Cardiac muscle cell (in vitro differentiated cells and primary cell): ENCODE measurements around the gene APOL6. TPM values are rescaled to one million over a fixed set of nuclear protein-coding genes. Genes with fewer than 3 reads are reported as not detected.
"Not testable (repeated sequence)": the region's sequence is repeated elsewhere in the genome, so short reads cannot be mapped to it uniquely, and the experiment has no call there.

ENCODE experiments used
- DNase-seq, 2 donors: peaks; one replicate each; pipeline versions ENCODE4 v3.0.0 to v3.0.0-alpha.2; 2010 to 2017; ENCODE audit warnings: low read depth in 1 of 2, low spot score in 1 of 2
- H3K27ac ChIP-seq: fragments of 200-600 bp; sonication (generic); 2 replicates; pipeline ENCODE4 v1.5.1; 2016
- H3K27me3 ChIP-seq: fragments of 200-600 bp; sonication (generic); 2 replicates; pipeline ENCODE4 v1.6.0; 2016; ENCODE audit warnings: control low read depth
- H3K36me3 ChIP-seq: fragments of 200-600 bp; sonication (generic); 2 replicates; pipeline ENCODE4 v1.5.1; 2016; ENCODE audit warnings: control low read depth
- H3K4me1 ChIP-seq: fragments of 200-600 bp; sonication (generic); 2 replicates; pipeline ENCODE4 v1.8.1; 2017; ENCODE audit warnings: low read depth, mild to moderate bottlenecking, mixed run types
- H3K4me3 ChIP-seq: fragments of 200-600 bp; sonication (generic); 2 replicates; pipeline ENCODE4 v1.5.1; 2016; ENCODE audit warnings: mild to moderate bottlenecking
- H3K9me3 ChIP-seq: fragments of 200-600 bp; sonication (generic); 2 replicates; pipeline ENCODE4 v1.5.1; 2017; ENCODE audit warnings: low read depth, mild to moderate bottlenecking, control low read depth
- CTCF ChIP-seq: IDR thresholded peaks from 2 replicates; pipeline ENCODE4 v1.5.1; 2012; ENCODE audit warnings: low read depth, mild to moderate bottlenecking, low read length
- polyA plus RNA-seq: library from polyadenylated mRNA; unstranded; fragments of >200 nt; fragmentation: Nextera tagmentation; extraction: Ambion mirVana; gene quantifications from 2 replicates; pipeline ENCODE4 v1.2.1, GENCODE V29; 2016
- total RNA-seq: library from RNA; depleted of rRNA; stranded (reverse); fragments of >200 nt; gene quantifications from 2 replicates; pipeline ENCODE4 v1.2.3, GENCODE V29; 2016

APOL6 gene
- total and polyA plus RNA-seq, 2 experiments from 2014 or later, result 0.07 TPM; not detected in 1

DNA sequence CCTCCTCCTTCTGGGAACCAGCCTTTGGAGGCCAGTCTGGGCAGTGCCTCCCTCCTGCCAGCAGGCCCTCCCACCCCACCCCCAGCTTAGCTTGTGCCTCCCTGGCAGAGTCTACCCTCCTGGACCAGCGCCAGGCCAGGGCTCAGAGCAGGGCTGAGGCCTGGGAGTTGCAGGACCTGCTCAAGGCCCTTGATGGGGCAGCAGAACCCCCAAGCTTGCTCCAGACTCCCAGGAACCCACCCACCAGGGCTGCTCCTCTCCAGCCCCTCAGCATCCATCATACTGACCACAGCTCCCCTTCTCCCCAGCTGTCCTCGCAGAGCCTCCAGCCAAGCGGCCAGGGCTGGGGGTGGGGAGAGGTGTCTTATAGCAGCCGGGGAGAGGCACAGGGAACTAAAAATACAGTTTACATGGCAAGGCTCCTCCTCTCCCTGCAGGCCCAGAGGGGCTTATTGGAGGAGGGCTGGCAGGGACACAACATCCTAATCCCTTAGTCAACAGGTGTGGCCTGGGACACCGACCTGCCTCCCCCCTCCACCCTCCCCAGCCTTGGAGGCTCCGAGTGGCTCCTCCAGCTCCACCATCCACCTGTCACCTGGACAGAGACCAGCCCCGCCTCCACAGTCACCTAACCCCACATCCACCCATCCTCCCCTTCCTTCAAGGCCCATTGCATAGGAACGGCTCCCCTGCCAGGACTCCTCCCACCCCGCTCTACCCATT, 25.9 kb upstream of the APOL6 start:
- H3K4me1 ChIP-seq, result peaks cover 45% of the 10 kb centered on the region
- H3K9me3 ChIP-seq, result no peaks in the 10 kb centered on the region
- no peaks in the 10 kb centered on the region for H3K36me3 ChIP-seq
- peak overlapping the region; percentile 15 for H3K4me3 ChIP-seq
- TF ChIP-seq CTCF, result no peak
- peak in 1 of 2 donors; percentile 89 for DNase-seq
- H3K27ac ChIP-seq, result peak overlapping the region; percentile 94
- no peaks in the 10 kb centered on the region for H3K27me3 ChIP-seq

DNA sequence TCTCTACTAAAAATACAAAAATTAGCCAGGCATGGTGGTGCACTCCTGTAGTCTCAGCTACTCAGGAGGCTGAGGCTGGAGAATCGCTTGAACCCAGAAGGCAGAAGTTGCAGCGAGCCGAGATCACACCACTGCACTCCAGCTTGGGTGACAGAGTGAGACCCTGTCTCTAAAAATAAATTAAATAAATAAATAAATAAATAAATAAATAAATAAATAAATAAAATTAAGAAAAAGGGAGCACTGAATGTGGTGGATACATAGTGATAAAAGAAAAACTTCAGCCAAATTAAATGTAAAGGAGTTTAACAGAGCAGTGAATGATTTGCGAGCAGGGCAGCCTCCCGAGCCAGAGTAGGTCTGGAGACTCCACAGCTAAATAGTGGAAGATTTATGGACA, 24.4 kb upstream of the APOL6 start:
- not testable (repeated sequence) for H3K27me3 ChIP-seq, H3K36me3 ChIP-seq, DNase-seq, H3K4me3 ChIP-seq, H3K27ac ChIP-seq, H3K9me3 ChIP-seq
- peaks cover 38% of the 10 kb centered on the region for H3K4me1 ChIP-seq

DNA sequence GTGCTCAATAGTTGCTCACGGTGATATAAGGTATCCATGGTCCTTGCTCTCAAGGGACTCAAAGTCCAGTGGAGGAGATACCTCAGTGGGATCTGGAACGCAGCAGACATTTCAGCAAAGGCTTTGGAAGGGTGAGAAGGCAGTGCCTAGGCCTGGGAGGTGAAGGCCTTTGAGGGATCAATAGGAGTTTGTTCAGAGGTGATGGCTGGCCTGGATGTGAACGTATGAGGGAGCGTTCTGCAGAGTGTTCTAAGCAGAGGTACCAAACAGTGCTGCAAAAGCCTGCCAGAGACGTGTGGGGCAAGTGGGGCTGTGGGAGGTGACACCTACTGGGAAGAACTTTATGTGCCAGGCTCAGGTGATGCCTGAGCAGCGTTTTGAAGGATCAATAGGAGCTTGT, 23.7 kb upstream of the APOL6 start:
- Histone ChIP-seq H3K4me3 (no peak overlapping the region), H3K9me3 (no peaks in the 10 kb centered on the region), H3K4me1 (peaks cover 31% of the 10 kb centered on the region), H3K36me3 (no peaks in the 10 kb centered on the region), H3K27me3 (no peaks in the 10 kb centered on the region), H3K27ac (no peak overlapping the region)
- no peak for DNase-seq
- TF ChIP-seq CTCF, result no peak

DNA sequence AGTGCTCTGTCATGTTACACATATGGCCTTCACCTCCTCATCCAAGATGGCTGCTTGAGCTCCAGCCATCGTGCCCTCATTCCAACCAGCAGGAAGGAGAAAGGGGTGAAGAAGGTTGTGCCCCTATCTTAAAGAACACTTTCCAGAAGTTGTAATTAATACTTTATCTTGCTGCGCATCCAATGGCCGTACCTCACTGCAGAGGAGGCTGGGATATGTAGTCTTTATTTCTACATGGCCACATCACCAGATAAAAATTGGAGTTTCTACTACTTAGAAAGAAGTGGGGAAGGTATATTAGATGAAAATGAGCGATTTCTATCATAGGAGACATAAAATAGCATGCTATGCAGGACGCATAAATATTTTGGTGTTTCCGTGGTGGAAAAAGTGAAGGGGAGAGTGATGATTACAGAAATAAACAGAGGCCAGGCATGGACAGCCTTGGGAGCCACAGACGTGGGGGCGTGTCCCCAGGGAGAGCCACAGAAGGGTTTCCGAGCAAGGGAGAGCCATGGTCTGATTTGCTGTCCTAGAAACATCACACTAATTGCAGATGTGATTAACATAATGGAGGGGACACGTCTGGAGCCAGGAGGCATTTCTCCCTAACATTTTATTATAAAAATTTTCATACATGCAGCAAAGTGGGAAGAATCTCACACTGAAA, 22.3 kb upstream of the APOL6 start:
- DNase-seq, result no peak
- Histone ChIP-seq H3K4me1 (peaks cover 22% of the 10 kb centered on the region), H3K36me3 (no peaks in the 10 kb centered on the region), H3K27ac (no peak overlapping the region), H3K9me3 (no peaks in the 10 kb centered on the region), H3K27me3 (no peaks in the 10 kb centered on the region), H3K4me3 (no peak overlapping the region)
- TF ChIP-seq CTCF, result no peak

GRCh38 chr22:35627267-35628041, 20.8 kb upstream of the APOL6 start:
- peak; percentile 53 for TF ChIP-seq CTCF

More at GRCh38 chr22:35627267-35628041, 20.8 kb upstream of the APOL6 start:
- H3K4me3 ChIP-seq, result peak overlapping the region; percentile 20
- peak; percentile 84 to 96 for DNase-seq
- no peaks in the 10 kb centered on the region for H3K9me3 ChIP-seq
- no peak overlapping the region for H3K27ac ChIP-seq
- H3K4me1 ChIP-seq, result peaks cover 7% of the 10 kb centered on the region
- H3K27me3 ChIP-seq, result no peaks in the 10 kb centered on the region
- no peaks in the 10 kb centered on the region for H3K36me3 ChIP-seq
